HepG2 (cell line): Measurements from ENCODE around the gene CYP27A1. TPM values are rescaled to one million over a fixed set of nuclear protein-coding genes. Genes with fewer than 3 reads are reported as not detected.

Experiments used
- ATRX ChIP-seq: sonication (generic); formaldehyde crosslinking; IDR thresholded peaks from 2 replicates; pipeline ENCODE4 v1.4.0; 2020; ENCODE audit warnings: missing genetic modification reagents, borderline replicate concordance
- HDAC2 ChIP-seq: sonication (generic); formaldehyde crosslinking; IDR thresholded peaks from 2 replicates; pipeline ENCODE4 v1.4.0; 2020; ENCODE audit warnings: missing genetic modification reagents
- MAFG ChIP-seq: sonication (generic); formaldehyde crosslinking; IDR thresholded peaks from 2 replicates; pipeline ENCODE4 v1.5.1; 2020; ENCODE audit warnings: mild to moderate bottlenecking, missing genetic modification reagents
- MLLT10 ChIP-seq: sonication (generic); formaldehyde crosslinking; IDR thresholded peaks from 2 replicates; pipeline ENCODE4 v1.4.0; 2020; ENCODE audit warnings: missing genetic modification reagents
- MTA1 ChIP-seq: sonication (generic); formaldehyde crosslinking; IDR thresholded peaks from 2 replicates; pipeline ENCODE4 v1.4.0; 2020; ENCODE audit warnings: missing genetic modification reagents, mild to moderate bottlenecking, borderline replicate concordance
- SIN3B ChIP-seq: fragments of 150-350 bp; IDR thresholded peaks from 2 replicates; pipeline ENCODE4 v1.6.1; 2014; ENCODE audit warnings: low read length
- SMAD1 ChIP-seq: sonication (generic); formaldehyde crosslinking; IDR thresholded peaks from 2 replicates; pipeline ENCODE4 v1.4.0; 2020; ENCODE audit warnings: missing genetic modification reagents, low read depth, mild to moderate bottlenecking, borderline replicate concordance
- TEAD2 ChIP-seq: sonication (generic); formaldehyde crosslinking; IDR thresholded peaks from 2 replicates; pipeline ENCODE4 v1.9.0; 2021; ENCODE audit warnings: missing genetic modification reagents
- ZFP1 ChIP-seq: IDR thresholded peaks from 2 replicates; pipeline ENCODE4 v1.6.1; 2016
- ZNF253 ChIP-seq: sonication (generic); formaldehyde crosslinking; IDR thresholded peaks from 2 replicates; pipeline ENCODE4 v1.8.0; 2022; ENCODE audit warnings: mild to moderate bottlenecking, missing genetic modification reagents, borderline replicate concordance
- ZNF274 ChIP-seq: sonication (generic); formaldehyde crosslinking; IDR thresholded peaks from 2 replicates; pipeline ENCODE4 v1.5.1; 2020; ENCODE audit warnings: mild to moderate bottlenecking, missing genetic modification reagents
- ZNF333 ChIP-seq: sonication (generic); formaldehyde crosslinking; IDR thresholded peaks from 2 replicates; pipeline ENCODE4 v1.4.0; 2020; ENCODE audit warnings: mild to moderate bottlenecking, missing genetic modification reagents, borderline replicate concordance
- ZNF337 ChIP-seq: sonication (generic); formaldehyde crosslinking; IDR thresholded peaks from 2 replicates; pipeline ENCODE4 v1.5.1; 2020; ENCODE audit warnings: missing genetic modification reagents, low read depth, mild to moderate bottlenecking, borderline replicate concordance
- ZNF672 ChIP-seq: sonication (generic); formaldehyde crosslinking; IDR thresholded peaks from 2 replicates; pipeline ENCODE4 v1.8.1; 2022; ENCODE audit warnings: missing genetic modification reagents
- ZNF75D ChIP-seq: sonication (generic); formaldehyde crosslinking; IDR thresholded peaks from 2 replicates; pipeline ENCODE4 v1.8.1; 2023; ENCODE audit warnings: missing genetic modification reagents, mild to moderate bottlenecking, borderline replicate concordance
- polyA plus RNA-seq, 8 experiments: library from polyadenylated mRNA; depleted of rRNA in 3 of 8; stranded (reverse) in 7 of 8; unstranded in 1 of 8; fragments of >200 nt; fragmentation: Illumina TruSeq in 4 of 8; extraction: Trizol in 4 of 8; gene quantifications; 2 replicates each; pipeline versions ENCODE4 v1.2.1 to v1.2.3, GENCODE V29; 2011 to 2016; ENCODE audit warnings: low read depth in 4 of 8, missing spikeins in 1 of 8, mixed read lengths in 1 of 8; ENCODE audit not compliant: insufficient read depth in 1 of 8
- total RNA-seq, 5 experiments: library from RNA; depleted of rRNA; stranded (reverse); fragments of >200 nt; fragmentation: Illumina TruSeq; extraction: Trizol; gene quantifications; 2 replicates each; pipeline ENCODE4 v1.2.3, GENCODE V29; 2016; ENCODE audit warnings: low read depth in 1 of 5
- TF ChIP-seq, protein P1 (sequence below): sonication (generic); formaldehyde crosslinking; IDR thresholded peaks from 2 replicates; pipeline ENCODE4; 2020; ENCODE audit warnings: missing genetic modification reagents, mild to moderate bottlenecking, borderline replicate concordance
- TF ChIP-seq, protein P2 (sequence below): sonication (generic); formaldehyde crosslinking; IDR thresholded peaks from 2 replicates; pipeline ENCODE4 v1.5.1; 2020; ENCODE audit warnings: missing genetic modification reagents, mild to moderate bottlenecking, borderline replicate concordance
- TF ChIP-seq, protein P3 (sequence below): fragments of 450-650 bp; IDR thresholded peaks from 2 replicates; pipeline ENCODE4 v1.6.1; 2017
- TF ChIP-seq, protein P4 (sequence below): sonication (generic); formaldehyde crosslinking; conservative IDR thresholded peaks from 2 replicates; pipeline ENCODE4 v1.5.0; 2020; ENCODE audit warnings: missing genetic modification reagents
- TF ChIP-seq, protein P5 (sequence below): sonication (generic); formaldehyde crosslinking; IDR thresholded peaks from 2 replicates; pipeline ENCODE4 v1.5.0; 2020; ENCODE audit warnings: missing genetic modification reagents
- TF ChIP-seq, protein P6 (sequence below): sonication (generic); formaldehyde crosslinking; IDR thresholded peaks from 2 replicates; pipeline ENCODE4 v1.4.0; 2020; ENCODE audit warnings: mild to moderate bottlenecking, low read depth, missing genetic modification reagents

Gene CYP27A1
- total and polyA plus RNA-seq, 2 of the 13 experiments (the other 11 are each of a cell fraction or from before 2014, with no cell fraction given) = 157 to 266 TPM

DNA sequence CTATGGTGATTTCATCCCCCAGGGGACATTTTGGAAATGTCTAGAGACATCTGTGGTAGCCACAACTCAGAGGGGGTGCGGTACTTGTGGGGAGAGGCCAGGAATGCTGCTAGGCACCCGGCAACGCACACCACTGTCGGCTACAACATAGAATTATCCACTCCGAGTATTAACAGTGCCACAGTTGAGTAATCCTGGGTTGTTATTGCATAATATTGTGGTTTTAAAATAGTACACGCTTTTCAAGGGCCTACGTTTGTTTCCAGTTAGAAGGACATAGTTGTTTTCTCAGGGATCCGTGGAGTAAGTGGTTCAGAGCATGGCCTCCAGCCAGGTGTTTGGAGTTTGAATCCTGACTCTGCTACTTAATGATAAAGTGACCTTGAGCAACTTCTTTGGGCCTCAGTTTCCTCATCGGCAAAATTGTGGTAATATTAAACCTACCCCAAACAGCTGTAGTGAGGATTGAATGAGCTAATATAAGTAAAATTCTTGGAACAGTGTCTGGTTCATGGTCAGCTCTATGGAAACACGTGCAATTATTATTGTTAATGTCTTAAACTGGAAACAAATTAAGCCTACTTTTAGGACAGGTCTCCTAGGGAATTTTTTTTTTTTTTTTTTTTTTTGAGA lies 24.5 kb downstream of the CYP27A1 start (continued):
- TF ChIP-seq, protein P1, sequence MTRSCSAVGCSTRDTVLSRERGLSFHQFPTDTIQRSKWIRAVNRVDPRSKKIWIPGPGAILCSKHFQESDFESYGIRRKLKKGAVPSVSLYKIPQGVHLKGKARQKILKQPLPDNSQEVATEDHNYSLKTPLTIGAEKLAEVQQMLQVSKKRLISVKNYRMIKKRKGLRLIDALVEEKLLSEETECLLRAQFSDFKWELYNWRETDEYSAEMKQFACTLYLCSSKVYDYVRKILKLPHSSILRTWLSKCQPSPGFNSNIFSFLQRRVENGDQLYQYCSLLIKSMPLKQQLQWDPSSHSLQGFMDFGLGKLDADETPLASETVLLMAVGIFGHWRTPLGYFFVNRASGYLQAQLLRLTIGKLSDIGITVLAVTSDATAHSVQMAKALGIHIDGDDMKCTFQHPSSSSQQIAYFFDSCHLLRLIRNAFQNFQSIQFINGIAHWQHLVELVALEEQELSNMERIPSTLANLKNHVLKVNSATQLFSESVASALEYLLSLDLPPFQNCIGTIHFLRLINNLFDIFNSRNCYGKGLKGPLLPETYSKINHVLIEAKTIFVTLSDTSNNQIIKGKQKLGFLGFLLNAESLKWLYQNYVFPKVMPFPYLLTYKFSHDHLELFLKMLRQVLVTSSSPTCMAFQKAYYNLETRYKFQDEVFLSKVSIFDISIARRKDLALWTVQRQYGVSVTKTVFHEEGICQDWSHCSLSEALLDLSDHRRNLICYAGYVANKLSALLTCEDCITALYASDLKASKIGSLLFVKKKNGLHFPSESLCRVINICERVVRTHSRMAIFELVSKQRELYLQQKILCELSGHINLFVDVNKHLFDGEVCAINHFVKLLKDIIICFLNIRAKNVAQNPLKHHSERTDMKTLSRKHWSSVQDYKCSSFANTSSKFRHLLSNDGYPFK (CRISPR knock-in tag) = no peak
- TF ChIP-seq, protein P2, sequence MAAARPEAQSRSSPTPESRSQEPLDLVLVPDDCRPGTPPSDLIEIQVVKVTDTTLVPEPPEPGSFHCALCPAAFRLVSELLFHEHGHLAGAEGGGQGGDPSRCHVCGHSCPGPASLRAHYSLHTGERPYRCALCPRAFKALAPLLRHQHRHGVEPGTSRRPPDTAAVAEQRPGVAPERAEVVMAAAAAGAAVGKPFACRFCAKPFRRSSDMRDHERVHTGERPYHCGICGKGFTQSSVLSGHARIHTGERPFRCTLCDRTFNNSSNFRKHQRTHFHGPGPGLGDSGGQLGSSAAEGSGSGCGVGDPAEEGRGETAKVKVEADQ (CRISPR knock-in tag) = peak; percentile 69; the same call in 1 of the 2 replicates
- TF ChIP-seq ZNF333 (CRISPR knock-in tag) (no peak), ZNF337 (no peak), SIN3B (no peak), ATRX (CRISPR knock-in tag) (no peak), ZNF672 (CRISPR knock-in tag) (no peak), ZNF274 (no peak), ZNF75D (CRISPR knock-in tag) (no peak), MAFG (no peak), ZNF253 (CRISPR knock-in tag) (no peak), TEAD2 (CRISPR knock-in tag) (no peak), SMAD1 (CRISPR knock-in tag) (no peak), MTA1 (CRISPR knock-in tag) (no peak; the same call in 1 of the 2 replicates), HDAC2 (peak; percentile 87), ZFP1 (CRISPR knock-in tag) (peak; percentile 90), MLLT10 (CRISPR knock-in tag) (no peak)
- TF ChIP-seq, protein P3, sequence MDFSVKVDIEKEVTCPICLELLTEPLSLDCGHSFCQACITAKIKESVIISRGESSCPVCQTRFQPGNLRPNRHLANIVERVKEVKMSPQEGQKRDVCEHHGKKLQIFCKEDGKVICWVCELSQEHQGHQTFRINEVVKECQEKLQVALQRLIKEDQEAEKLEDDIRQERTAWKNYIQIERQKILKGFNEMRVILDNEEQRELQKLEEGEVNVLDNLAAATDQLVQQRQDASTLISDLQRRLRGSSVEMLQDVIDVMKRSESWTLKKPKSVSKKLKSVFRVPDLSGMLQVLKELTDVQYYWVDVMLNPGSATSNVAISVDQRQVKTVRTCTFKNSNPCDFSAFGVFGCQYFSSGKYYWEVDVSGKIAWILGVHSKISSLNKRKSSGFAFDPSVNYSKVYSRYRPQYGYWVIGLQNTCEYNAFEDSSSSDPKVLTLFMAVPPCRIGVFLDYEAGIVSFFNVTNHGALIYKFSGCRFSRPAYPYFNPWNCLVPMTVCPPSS = no peak
- TF ChIP-seq, protein P4, sequence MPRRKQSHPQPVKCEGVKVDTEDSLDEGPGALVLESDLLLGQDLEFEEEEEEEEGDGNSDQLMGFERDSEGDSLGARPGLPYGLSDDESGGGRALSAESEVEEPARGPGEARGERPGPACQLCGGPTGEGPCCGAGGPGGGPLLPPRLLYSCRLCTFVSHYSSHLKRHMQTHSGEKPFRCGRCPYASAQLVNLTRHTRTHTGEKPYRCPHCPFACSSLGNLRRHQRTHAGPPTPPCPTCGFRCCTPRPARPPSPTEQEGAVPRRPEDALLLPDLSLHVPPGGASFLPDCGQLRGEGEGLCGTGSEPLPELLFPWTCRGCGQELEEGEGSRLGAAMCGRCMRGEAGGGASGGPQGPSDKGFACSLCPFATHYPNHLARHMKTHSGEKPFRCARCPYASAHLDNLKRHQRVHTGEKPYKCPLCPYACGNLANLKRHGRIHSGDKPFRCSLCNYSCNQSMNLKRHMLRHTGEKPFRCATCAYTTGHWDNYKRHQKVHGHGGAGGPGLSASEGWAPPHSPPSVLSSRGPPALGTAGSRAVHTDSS (CRISPR knock-in tag) = no peak
- TF ChIP-seq, protein P5, sequence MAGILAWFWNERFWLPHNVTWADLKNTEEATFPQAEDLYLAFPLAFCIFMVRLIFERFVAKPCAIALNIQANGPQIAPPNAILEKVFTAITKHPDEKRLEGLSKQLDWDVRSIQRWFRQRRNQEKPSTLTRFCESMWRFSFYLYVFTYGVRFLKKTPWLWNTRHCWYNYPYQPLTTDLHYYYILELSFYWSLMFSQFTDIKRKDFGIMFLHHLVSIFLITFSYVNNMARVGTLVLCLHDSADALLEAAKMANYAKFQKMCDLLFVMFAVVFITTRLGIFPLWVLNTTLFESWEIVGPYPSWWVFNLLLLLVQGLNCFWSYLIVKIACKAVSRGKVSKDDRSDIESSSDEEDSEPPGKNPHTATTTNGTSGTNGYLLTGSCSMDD = no peak
- TF ChIP-seq, protein P6, sequence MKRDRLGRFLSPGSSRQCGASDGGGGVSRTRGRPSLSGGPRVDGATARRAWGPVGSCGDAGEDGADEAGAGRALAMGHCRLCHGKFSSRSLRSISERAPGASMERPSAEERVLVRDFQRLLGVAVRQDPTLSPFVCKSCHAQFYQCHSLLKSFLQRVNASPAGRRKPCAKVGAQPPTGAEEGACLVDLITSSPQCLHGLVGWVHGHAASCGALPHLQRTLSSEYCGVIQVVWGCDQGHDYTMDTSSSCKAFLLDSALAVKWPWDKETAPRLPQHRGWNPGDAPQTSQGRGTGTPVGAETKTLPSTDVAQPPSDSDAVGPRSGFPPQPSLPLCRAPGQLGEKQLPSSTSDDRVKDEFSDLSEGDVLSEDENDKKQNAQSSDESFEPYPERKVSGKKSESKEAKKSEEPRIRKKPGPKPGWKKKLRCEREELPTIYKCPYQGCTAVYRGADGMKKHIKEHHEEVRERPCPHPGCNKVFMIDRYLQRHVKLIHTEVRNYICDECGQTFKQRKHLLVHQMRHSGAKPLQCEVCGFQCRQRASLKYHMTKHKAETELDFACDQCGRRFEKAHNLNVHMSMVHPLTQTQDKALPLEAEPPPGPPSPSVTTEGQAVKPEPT (CRISPR knock-in tag) = no peak
